Epithelial cell of proximal tubule (primary cell): Measurements from ENCODE around the gene TRIM7. TPM values are rescaled to one million over a fixed set of nuclear protein-coding genes. Genes with fewer than 3 reads are reported as not detected.
A peak's percentile ranks its signal among the peaks of the same experiment; 100 is the strongest.

Experiments used
- DNase-seq: peaks from one replicate; pipeline ENCODE4 v3.0.0-alpha.2; 2011; ENCODE audit warnings: low read depth
- H3K4me3 ChIP-seq: 2 replicates; pipeline ENCODE4 v1.5.1; 2011; ENCODE audit warnings: low read depth, mild to moderate bottlenecking, low read length
- CTCF ChIP-seq: conservative IDR thresholded peaks from 2 replicates; pipeline ENCODE4 v1.5.1; 2012; ENCODE audit warnings: low read depth, mild to moderate bottlenecking, low read length
- total RNA-seq: library from RNA; depleted of rRNA; stranded (reverse); fragments of >200 nt; gene quantifications from 2 replicates; pipeline ENCODE4 v1.2.3, GENCODE V29; 2015

TRIM7 gene
- total RNA-seq, 1 donor from 2014 or later: 14.6 TPM

GRCh38 chr5:181223058-181223728 is 18.2 kb upstream of the TRIM7 start, which contains the start of gene TRIM41:
Gene TRIM41, plus strand, starts transcription at chr5:181223281. Its CDS starts 719 bp downstream, at chr5:181224000.
- H3K4me3 ChIP-seq: peak within 1 kb of the TSS; percentile 99
- peak; percentile 6 for TF ChIP-seq CTCF
- DNase-seq: peak; percentile 73

- no peak for TF ChIP-seq CTCF
- H3K4me3 ChIP-seq: peak overlapping the region; percentile 99
- no peak for DNase-seq
These were observed 17.6 kb upstream of the TRIM7 start for GRCh38 chr5:181222630-181223057.

- TF ChIP-seq CTCF: no peak
- peak; percentile 61 for DNase-seq
- peak overlapping the region; percentile 99 for H3K4me3 ChIP-seq
These were observed 17.0 kb upstream of the TRIM7 start for GRCh38 chr5:181221792-181222629.

- H3K4me3 ChIP-seq: no peak overlapping the region
- no peak for TF ChIP-seq CTCF
- no peak for DNase-seq
These were observed 16.3 kb upstream of the TRIM7 start for GRCh38 chr5:181221105-181221791.

GRCh38 chr5:181220178-181220515 is 15.2 kb upstream of the TRIM7 start:
- TF ChIP-seq CTCF: no peak
- no peak for DNase-seq

GRCh38 chr5:181219262-181220177 is 14.5 kb upstream of the TRIM7 start:
- no peak for DNase-seq
- no peak overlapping the region for H3K4me3 ChIP-seq
- no peak for TF ChIP-seq CTCF

More at GRCh38 chr5:181220178-181220515, 15.2 kb upstream of the TRIM7 start:
- H3K4me3 ChIP-seq: no peak overlapping the region
